PC-3 (cell line): ENCODE results near the gene TNFRSF9. TPM values are rescaled to one million over a fixed set of nuclear protein-coding genes. Genes with fewer than 3 reads are reported as not detected.

Source experiments
- ATAC-seq: fragments of 200-7000 bp; cut with Tn5 transposase; 2 replicates; pipeline ENCODE4 v1.9.1; 2020; ENCODE audit warnings: mild to moderate bottlenecking, moderate library complexity
- BruUV-seq: library from RNA; stranded (reverse); fragments of 400-500 nt; replicated peaks from 2 replicates; lab custom pipeline; 2021; lab: Mats Ljungman, UMichigan
- CTCF ChIA-PET: fragments of 300-600 bp; sonication (Branson Sonifier 250); formaldehyde crosslinking; loops from one replicate; lab custom pipeline; 2022; ENCODE audit warnings: antibody characterized with exemption; lab: Charles Lee
- POLR2A ChIA-PET: fragments of 300-600 bp; sonication (Branson Sonifier 250); formaldehyde crosslinking; loops from one replicate; lab custom pipeline; 2022; ENCODE audit warnings: antibody characterized with exemption; ENCODE audit not compliant: unreplicated experiment; lab: Charles Lee
- DNase-seq: peaks from one replicate; pipeline ENCODE4 v3.0.0-alpha.2; 2015
- H2AFZ ChIP-seq: fragments of 300-600 bp; sonication (generic); 2 replicates; pipeline ENCODE4 v1.6.0; 2016; ENCODE audit warnings: antibody characterized with exemption, low read length
- H3F3A ChIP-seq: fragments of 300-600 bp; sonication (generic); one replicate; pipeline ENCODE4 v1.6.0; 2017; ENCODE audit warnings: antibody characterized with exemption, low read length, control low read depth, mild to moderate bottlenecking; ENCODE audit not compliant: unreplicated experiment
- H3K27ac ChIP-seq: fragments of 300-600 bp; sonication (generic); 2 replicates; pipeline ENCODE4 v1.5.1; 2016; ENCODE audit warnings: mild to moderate bottlenecking, low read length
- H3K27me3 ChIP-seq: fragments of 300-600 bp; sonication (generic); 2 replicates; pipeline ENCODE4 v1.6.1; 2016; ENCODE audit warnings: low read length, mixed read lengths
- H3K36me3 ChIP-seq: fragments of 300-600 bp; sonication (generic); 2 replicates; pipeline ENCODE4 v1.6.1; 2016; ENCODE audit warnings: low read depth, mixed run types, low read length, mixed read lengths
- H3K4me1 ChIP-seq: fragments of 300-600 bp; sonication (generic); 2 replicates; pipeline ENCODE4 v1.5.1; 2016; ENCODE audit warnings: low read length; ENCODE audit not compliant: insufficient read depth
- H3K4me2 ChIP-seq: fragments of 300-600 bp; sonication (generic); 2 replicates; pipeline ENCODE4 v1.6.0; 2016; ENCODE audit warnings: low read length
- H3K4me3 ChIP-seq: fragments of 300-600 bp; sonication (generic); 2 replicates; pipeline ENCODE4 v1.5.1; 2016; ENCODE audit warnings: mild to moderate bottlenecking, low read length, mixed read lengths
- H3K79me2 ChIP-seq: fragments of 300-600 bp; sonication (generic); 2 replicates; pipeline ENCODE4 v1.6.1; 2017; ENCODE audit warnings: low read length, mixed read lengths
- H3K9ac ChIP-seq: fragments of 300-600 bp; sonication (generic); 2 replicates; pipeline ENCODE4 v1.6.0; 2016; ENCODE audit warnings: mild to moderate bottlenecking, low read length
- H3K9me2 ChIP-seq: fragments of 300-600 bp; sonication (generic); replicated peaks from 2 replicates; pipeline ENCODE4 v1.6.1; 2016; ENCODE audit warnings: mixed run types, low read length, mixed read lengths
- H3K9me3 ChIP-seq: fragments of 300-600 bp; sonication (generic); 2 replicates; pipeline ENCODE4 v1.6.1; 2016; ENCODE audit warnings: low read length, mixed read lengths
- H4K20me1 ChIP-seq: fragments of 300-600 bp; sonication (generic); 2 replicates; pipeline ENCODE4 v1.6.1; 2016; ENCODE audit warnings: low read length, mixed read lengths
- CTCF ChIP-seq: fragments of 300-600 bp; sonication (generic); conservative IDR thresholded peaks from 2 replicates; pipeline ENCODE4 v1.5.1; 2017; ENCODE audit warnings: antibody characterized with exemption, low read depth, mild to moderate bottlenecking, low read length
- EZH2 ChIP-seq: fragments of 300-600 bp; sonication (generic); IDR thresholded peaks from one replicate; pipeline ENCODE4 v1.6.1; 2017; ENCODE audit warnings: antibody characterized with exemption, mild to moderate bottlenecking, low read length; ENCODE audit not compliant: unreplicated experiment
- EZH2phosphoT487 ChIP-seq: fragments of 300-600 bp; sonication (generic); IDR thresholded peaks from 2 replicates; pipeline ENCODE4 v1.6.1; 2018; ENCODE audit warnings: mild to moderate bottlenecking, antibody characterized with exemption, low read length, borderline replicate concordance
- intact Hi-C: fragments of 100-400 bp; cut with micrococcal nuclease; formaldehyde crosslinking; loops from 2 replicates; pipeline ENCODE4 v1.9.0; 2023
- total RNA-seq: library from RNA; depleted of rRNA; stranded (reverse); fragments of >200 nt; gene quantifications from 2 replicates; pipeline ENCODE4 v1.2.3, GENCODE V29; 2014

TNFRSF9 gene
- total RNA-seq, 1 experiment from 2014 or later: 0.04 TPM

DNA sequence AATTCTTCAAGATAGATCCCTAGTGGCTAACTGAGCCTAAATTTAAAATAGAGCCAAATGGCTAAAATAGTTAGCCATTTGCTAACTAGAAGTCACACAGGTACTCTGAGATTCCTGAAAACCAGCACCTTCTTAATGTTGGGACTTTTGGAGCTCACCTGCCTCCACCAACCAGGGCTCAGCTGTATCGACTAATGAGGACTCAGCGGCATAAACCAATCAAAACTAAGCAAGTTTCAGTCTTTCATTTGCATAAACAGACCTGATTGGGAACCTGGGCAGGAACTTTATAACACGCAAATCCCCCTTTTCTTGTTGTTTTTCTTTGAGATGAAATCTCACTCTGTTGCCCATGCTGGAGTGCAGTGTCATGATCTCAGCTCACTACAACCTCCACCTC is 28.5 kb downstream of the TNFRSF9 start:
- H3K27ac ChIP-seq: no peak overlapping the region
- intact Hi-C loops: no loop called here
- ChIA-PET CTCF (no interaction called here), POLR2A (no interaction called here)
- no peaks in the 10 kb centered on the region for H3K79me2 ChIP-seq
- H3K4me3 ChIP-seq: no peak overlapping the region
- H4K20me1 ChIP-seq: no peaks in the 10 kb centered on the region
- DNase-seq (no peak), ATAC-seq (no peak)
- no peak overlapping the region for H3K4me2 ChIP-seq
- H3K9me2 ChIP-seq: no peaks in the 10 kb centered on the region
- no TSS peak for BruUV-seq
- H3K9me3 ChIP-seq: no peaks in the 10 kb centered on the region
- TF ChIP-seq CTCF (no peak), EZH2phosphoT487 (no peak), EZH2 (no peak)
- H3K36me3 ChIP-seq: no peaks in the 10 kb centered on the region
- no peak overlapping the region for H2AFZ ChIP-seq
- no peaks in the 10 kb centered on the region for H3K4me1 ChIP-seq
- no peaks in the 10 kb centered on the region for H3K27me3 ChIP-seq
- no peak overlapping the region for H3K9ac ChIP-seq
- no peaks in the 10 kb centered on the region for H3F3A ChIP-seq

- Histone ChIP-seq H2AFZ (no peak overlapping the region), H3K36me3 (no peaks in the 10 kb centered on the region), H3K9me3 (no peaks in the 10 kb centered on the region), H3F3A (no peaks in the 10 kb centered on the region), H3K79me2 (no peaks in the 10 kb centered on the region), H3K9ac (no peak overlapping the region), H3K4me2 (no peak overlapping the region), H3K27ac (no peak overlapping the region), H3K27me3 (no peaks in the 10 kb centered on the region), H3K4me3 (no peak overlapping the region), H4K20me1 (no peaks in the 10 kb centered on the region), H3K9me2 (no peaks in the 10 kb centered on the region), H3K4me1 (peaks cover 4% of the 10 kb centered on the region; the same call in 1 of the 2 replicates)
- TF ChIP-seq EZH2: no peak
- TF ChIP-seq CTCF: no peak
- no peak for TF ChIP-seq EZH2phosphoT487
- DNase-seq (no peak), ATAC-seq (no peak)
- ChIA-PET POLR2A (no interaction called here), CTCF (no interaction called here)
- no TSS peak for BruUV-seq
- intact Hi-C loops: no loop called here
Observed at GRCh38 chr1:7905262-7905661, 35.4 kb downstream of the TNFRSF9 start.

DNA sequence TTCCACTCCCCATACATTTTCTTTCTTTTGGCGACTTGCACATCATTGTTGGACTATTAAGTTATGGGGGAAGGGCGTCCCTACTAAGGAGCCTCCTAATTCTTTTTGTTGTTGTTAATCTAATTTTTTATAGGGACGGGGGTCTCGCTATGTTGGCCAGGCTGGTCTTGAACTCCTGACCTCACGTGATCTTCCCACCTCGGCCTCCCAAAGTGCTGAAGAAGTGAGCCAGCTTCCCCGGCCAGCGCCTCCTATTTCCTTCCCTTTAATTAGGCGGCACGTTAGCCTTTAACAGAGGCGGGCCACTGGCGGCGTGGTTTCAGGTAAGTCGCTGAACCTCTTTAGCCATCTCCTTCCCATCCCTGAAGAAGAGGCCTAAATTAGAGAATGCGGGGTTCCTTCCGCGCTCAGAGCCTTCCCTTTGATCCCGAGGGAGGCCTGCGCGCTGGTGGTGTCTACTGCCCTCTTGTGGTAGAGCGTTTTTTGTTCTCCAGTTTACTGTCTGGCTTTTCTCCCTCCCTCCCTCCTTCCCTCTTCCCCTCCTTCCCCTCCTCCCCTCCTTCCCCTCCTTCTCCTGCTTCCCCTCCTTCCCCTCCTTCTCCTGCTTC is 38.1 kb downstream of the TNFRSF9 start:
- H2AFZ ChIP-seq: peak overlapping the region; percentile 54
- H3F3A ChIP-seq: no peaks in the 10 kb centered on the region
- no peaks in the 10 kb centered on the region for H4K20me1 ChIP-seq
- ATAC-seq (peak; percentile 85), DNase-seq (peak; percentile 81)
- no peak overlapping the region for H3K27ac ChIP-seq
- peak overlapping the region; percentile 11; the same call in 1 of the 2 replicates for H3K9ac ChIP-seq
- intact Hi-C loops: loop anchor here (1.0 to 5.0 kb wide), 2 partner anchors 94 to 235 kb away; no protein-coding TSS in a partner anchor
- ChIA-PET POLR2A (no interaction called here), CTCF (interaction anchor here (0.6 kb wide), 1 partner anchor 94 kb away, joined by 3 read pairs; no protein-coding TSS in a partner anchor)
- peak overlapping the region; percentile 9; the same call in 1 of the 2 replicates for H3K4me3 ChIP-seq
- no peaks in the 10 kb centered on the region for H3K79me2 ChIP-seq
- H3K27me3 ChIP-seq: no peaks in the 10 kb centered on the region
- no peaks in the 10 kb centered on the region for H3K36me3 ChIP-seq
- no TSS peak for BruUV-seq
- no peaks in the 10 kb centered on the region for H3K9me3 ChIP-seq
- H3K4me2 ChIP-seq: peak overlapping the region; percentile 48
- TF ChIP-seq EZH2: no peak
- peak; percentile 73 for TF ChIP-seq CTCF
- peaks cover 18% of the 10 kb centered on the region for H3K4me1 ChIP-seq
- no peaks in the 10 kb centered on the region for H3K9me2 ChIP-seq
